ENCODE measurements around the gene TMEM120B.

Gene TMEM120B

GRCh38 chr12:121784460-121784859, 71.9 kb downstream of the TMEM120B start:
- no peak overlapping the region for H2AFZ ChIP-seq (ENCODE audit: low read depth, low read length)
- no peak overlapping the region for H3K18ac ChIP-seq (ENCODE audit: low read depth in 1 of 2, low read length in 2 of 2)
- H3K4ac ChIP-seq (ENCODE audit: low read depth in 1 of 2, low read length in 2 of 2), result no peak overlapping the region
- H3K27me3 ChIP-seq (ENCODE audit: control insufficient read depth in 1 of 2, insufficient read depth in 1 of 2, low read length in 2 of 2), result no peaks in the 10 kb centered on the region
- H3K27ac ChIP-seq (ENCODE audit: low read length, poor library complexity, severe bottlenecking), result no peak overlapping the region
- H3K4me1 ChIP-seq (ENCODE audit: control insufficient read depth, insufficient read depth, low read depth, low read length), result peaks cover 36% of the 10 kb centered on the region
- no peak overlapping the region for H3K14ac ChIP-seq (ENCODE audit: low read length in 2 of 2)
- H2BK12ac ChIP-seq (ENCODE audit: low read length in 2 of 2), result no peak overlapping the region
- H3K23ac ChIP-seq (ENCODE audit: low read length in 2 of 2), result no peak overlapping the region
- no peak overlapping the region for H3K4me2 ChIP-seq (ENCODE audit: low read length, poor library complexity, severe bottlenecking)
- peak overlapping the region; percentile 61 for H3K9ac ChIP-seq (ENCODE audit: low read length)
- H4K8ac ChIP-seq (ENCODE audit: low read length), result no peak overlapping the region
- no peak overlapping the region for H4K91ac ChIP-seq (ENCODE audit: low read length)
- H2BK5ac ChIP-seq (ENCODE audit: low read depth, low read length, poor library complexity, severe bottlenecking), result no peak overlapping the region
- H2AK5ac ChIP-seq (ENCODE audit: low read length, severe bottlenecking), result no peak overlapping the region
- H3K4me3 ChIP-seq (ENCODE audit: insufficient read depth in 1 of 2, low read depth in 1 of 2, low read length in 2 of 2), result peak overlapping the region in 1 of 2 experiments; percentile 37
- H3K36me3 ChIP-seq (ENCODE audit: control insufficient read depth in 1 of 2, insufficient read depth in 2 of 2, low read depth in 1 of 2, low read length in 2 of 2), result peaks cover 3 to 32% of the 10 kb centered on the region in 2 experiments
- H2BK120ac ChIP-seq (ENCODE audit: low read depth, low read length), result no peak overlapping the region
- no peaks in the 10 kb centered on the region for H3K9me3 ChIP-seq (ENCODE audit: control insufficient read depth, low read length)
- no peak overlapping the region for H2BK15ac ChIP-seq (ENCODE audit: low read depth, poor library complexity, severe bottlenecking)
- peaks cover 27% of the 10 kb centered on the region for H3K79me1 ChIP-seq (replicated peaks; ENCODE audit: low read length, poor library complexity, severe bottlenecking)
- 100% methylated on average over 1 of the region's 6 CpGs for WGBS
- DNase-seq, result peak; percentile 83

DNA sequence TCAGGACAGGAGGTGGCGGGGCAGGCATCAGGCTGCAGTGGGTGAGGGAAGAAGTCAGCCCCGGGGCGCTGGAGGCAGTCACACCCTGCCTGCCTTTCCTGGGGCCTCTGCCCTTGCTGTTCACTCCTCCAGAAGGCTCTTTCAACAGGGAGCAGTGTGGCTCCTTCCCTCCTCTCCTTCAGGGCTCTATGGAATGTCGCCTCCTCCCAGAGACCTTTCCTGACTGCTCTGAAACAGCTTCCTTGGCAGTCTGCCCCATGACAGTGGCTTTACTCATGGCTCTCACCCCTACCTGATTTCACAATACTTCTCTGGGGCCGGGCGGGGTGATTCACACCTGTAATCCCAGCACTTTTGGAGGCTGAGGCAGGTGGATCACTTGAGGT, 73.9 kb downstream of the TMEM120B start:
- Histone ChIP-seq H3K4me2 (ENCODE audit: low read length, poor library complexity, severe bottlenecking) (peak overlapping the region; percentile 4), H2BK120ac (ENCODE audit: low read depth, low read length) (no peak overlapping the region), H3K27me3 (ENCODE audit: control insufficient read depth in 1 of 2, insufficient read depth in 1 of 2, low read length in 2 of 2) (no peaks in the 10 kb centered on the region), H3K9ac (ENCODE audit: low read length) (no peak overlapping the region), H2BK15ac (ENCODE audit: low read depth, poor library complexity, severe bottlenecking) (no peak overlapping the region), H4K8ac (ENCODE audit: low read length) (no peak overlapping the region), H2BK5ac (ENCODE audit: low read depth, low read length, poor library complexity, severe bottlenecking) (no peak overlapping the region), H3K9me3 (ENCODE audit: control insufficient read depth, low read length) (no peaks in the 10 kb centered on the region), H3K4ac (ENCODE audit: low read depth in 1 of 2, low read length in 2 of 2) (no peak overlapping the region), H3K27ac (ENCODE audit: low read length, poor library complexity, severe bottlenecking) (no peak overlapping the region), H2BK12ac (ENCODE audit: low read length in 2 of 2) (peak overlapping the region in 1 of 2 experiments; percentile 47), H3K79me1 (replicated peaks; ENCODE audit: low read length, poor library complexity, severe bottlenecking) (peaks cover 28% of the 10 kb centered on the region), H4K91ac (ENCODE audit: low read length) (peak overlapping the region; percentile 9), H3K4me1 (ENCODE audit: control insufficient read depth, insufficient read depth, low read depth, low read length) (peaks cover 40% of the 10 kb centered on the region), H3K14ac (ENCODE audit: low read length in 2 of 2) (peak overlapping the region in 1 of 2 experiments; percentile 83), H3K4me3 (ENCODE audit: insufficient read depth in 1 of 2, low read depth in 1 of 2, low read length in 2 of 2) (no peak overlapping the region), H3K36me3 (ENCODE audit: control insufficient read depth in 1 of 2, insufficient read depth in 2 of 2, low read depth in 1 of 2, low read length in 2 of 2) (peaks cover 0 to 25% of the 10 kb centered on the region in 2 experiments), H2AFZ (ENCODE audit: low read depth, low read length) (no peak overlapping the region), H3K23ac (ENCODE audit: low read length in 2 of 2) (no peak overlapping the region), H2AK5ac (ENCODE audit: low read length, severe bottlenecking) (no peak overlapping the region), H3K18ac (ENCODE audit: low read depth in 1 of 2, low read length in 2 of 2) (peak overlapping the region in 1 of 2 experiments; percentile 68)
- peak; percentile 90 for DNase-seq
- 39% methylated on average over 6 of the region's 6 CpGs for WGBS

DNA sequence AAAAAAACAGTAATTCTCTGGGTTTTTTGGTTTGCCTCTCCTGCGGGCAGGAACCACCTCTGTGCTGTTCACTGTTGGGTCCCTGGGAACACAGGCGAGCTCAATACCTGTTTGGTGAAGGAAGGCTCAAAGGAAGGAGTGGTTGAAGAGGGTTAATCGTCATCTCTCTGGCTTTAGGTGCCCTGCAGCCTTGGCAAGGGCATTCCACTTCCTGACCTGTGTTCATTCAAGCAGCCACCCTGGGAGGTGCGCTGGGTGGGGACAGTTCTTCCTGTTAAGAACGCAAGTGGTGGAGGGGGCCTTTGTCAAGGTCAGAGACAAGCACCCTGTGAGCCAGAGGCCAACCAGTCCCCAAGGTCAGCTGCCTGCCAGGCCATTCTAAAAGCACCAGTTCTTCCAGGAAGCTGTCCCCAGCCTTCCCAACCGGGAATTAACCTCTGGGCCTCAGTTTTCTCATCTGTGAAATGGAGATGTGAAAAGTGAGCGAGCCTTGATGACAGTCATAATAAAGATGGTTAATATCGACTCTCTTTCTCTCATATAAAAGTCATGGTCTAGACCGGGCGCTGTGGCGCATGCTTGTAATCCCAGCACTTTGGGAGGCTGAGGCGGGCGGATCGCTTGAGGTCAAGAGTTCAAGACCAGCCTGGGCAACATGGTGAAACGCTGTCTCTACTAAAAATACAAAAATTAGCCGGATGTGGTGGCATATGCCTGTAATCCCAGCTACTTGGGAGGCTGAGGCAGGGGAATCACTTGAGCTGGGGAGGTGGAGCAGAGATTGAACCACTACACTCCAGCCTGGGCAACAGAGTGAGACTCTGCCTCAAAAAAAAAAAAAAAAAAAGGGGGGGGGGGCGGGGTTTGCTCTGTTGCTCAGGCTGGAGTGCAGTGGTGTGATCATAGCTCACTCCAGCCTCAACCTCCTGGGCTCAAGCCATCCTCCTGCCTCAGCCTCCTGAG, 74.8 kb downstream of the TMEM120B start:
- Histone ChIP-seq H2BK120ac (ENCODE audit: low read depth, low read length) (no peak overlapping the region), H2BK12ac (ENCODE audit: low read length in 2 of 2) (no peak overlapping the region), H3K18ac (ENCODE audit: low read depth in 1 of 2, low read length in 2 of 2) (peak overlapping the region in 1 of 2 experiments; percentile 41), H3K4me2 (ENCODE audit: low read length, poor library complexity, severe bottlenecking) (no peak overlapping the region), H3K27ac (ENCODE audit: low read length, poor library complexity, severe bottlenecking) (no peak overlapping the region), H4K8ac (ENCODE audit: low read length) (no peak overlapping the region), H2BK15ac (ENCODE audit: low read depth, poor library complexity, severe bottlenecking) (no peak overlapping the region), H3K4ac (ENCODE audit: low read depth in 1 of 2, low read length in 2 of 2) (peak overlapping the region in 1 of 2 experiments; percentile 15), H3K4me3 (ENCODE audit: insufficient read depth in 1 of 2, low read depth in 1 of 2, low read length in 2 of 2) (no peak overlapping the region), H3K36me3 (ENCODE audit: control insufficient read depth in 1 of 2, insufficient read depth in 2 of 2, low read depth in 1 of 2, low read length in 2 of 2) (peaks cover 0 to 32% of the 10 kb centered on the region in 2 experiments), H3K4me1 (ENCODE audit: control insufficient read depth, insufficient read depth, low read depth, low read length) (peaks cover 41% of the 10 kb centered on the region), H3K9me3 (ENCODE audit: control insufficient read depth, low read length) (no peaks in the 10 kb centered on the region), H3K14ac (ENCODE audit: low read length in 2 of 2) (peak overlapping the region in 1 of 2 experiments; percentile 64), H3K79me1 (replicated peaks; ENCODE audit: low read length, poor library complexity, severe bottlenecking) (peaks cover 32% of the 10 kb centered on the region), H2AK5ac (ENCODE audit: low read length, severe bottlenecking) (no peak overlapping the region), H3K9ac (ENCODE audit: low read length) (no peak overlapping the region), H4K91ac (ENCODE audit: low read length) (no peak overlapping the region), H3K23ac (ENCODE audit: low read length in 2 of 2) (no peak overlapping the region), H2AFZ (ENCODE audit: low read depth, low read length) (no peak overlapping the region), H2BK5ac (ENCODE audit: low read depth, low read length, poor library complexity, severe bottlenecking) (no peak overlapping the region), H3K27me3 (ENCODE audit: control insufficient read depth in 1 of 2, insufficient read depth in 1 of 2, low read length in 2 of 2) (no peaks in the 10 kb centered on the region)
- 93% methylated on average over 15 of the region's 17 CpGs for WGBS
- no peak for DNase-seq

DNA sequence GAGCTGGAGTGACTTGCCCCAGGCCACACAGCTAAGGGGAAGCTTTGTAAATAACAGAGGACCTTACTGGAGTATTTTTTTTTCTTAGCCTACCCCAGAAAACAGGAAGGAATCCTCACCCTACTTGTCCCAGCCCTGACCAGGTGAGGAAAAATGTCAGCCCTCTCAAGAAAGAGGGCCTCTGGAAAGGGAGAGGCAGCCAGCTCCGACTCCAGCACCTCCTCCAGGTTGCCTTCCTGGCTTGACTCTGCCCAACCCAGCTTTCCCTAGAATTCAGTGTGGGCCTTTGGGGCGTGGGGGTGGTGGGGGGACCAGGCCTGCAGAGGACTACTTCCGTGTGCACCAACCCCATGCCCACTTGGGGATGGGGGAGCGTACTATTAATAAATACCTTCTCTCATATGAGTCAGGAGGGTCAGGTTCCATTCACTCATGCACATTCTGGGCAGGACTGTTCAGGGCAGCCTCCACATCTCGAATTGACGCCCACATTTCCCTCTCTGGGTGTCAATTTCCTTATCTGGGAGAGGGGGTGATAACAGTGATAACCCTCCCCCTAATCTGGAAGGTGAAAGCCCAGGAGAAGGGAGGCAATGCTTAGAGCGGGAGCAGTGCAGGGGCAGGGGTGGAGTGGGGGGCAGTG, 75.7 kb downstream of the TMEM120B start:
- no peak overlapping the region for H2BK15ac ChIP-seq (ENCODE audit: low read depth, poor library complexity, severe bottlenecking)
- peaks cover 47% of the 10 kb centered on the region for H3K4me1 ChIP-seq (ENCODE audit: control insufficient read depth, insufficient read depth, low read depth, low read length)
- no peak overlapping the region for H2BK5ac ChIP-seq (ENCODE audit: low read depth, low read length, poor library complexity, severe bottlenecking)
- no peak overlapping the region for H2BK120ac ChIP-seq (ENCODE audit: low read depth, low read length)
- peaks cover 0 to 32% of the 10 kb centered on the region in 2 experiments for H3K36me3 ChIP-seq (ENCODE audit: control insufficient read depth in 1 of 2, insufficient read depth in 2 of 2, low read depth in 1 of 2, low read length in 2 of 2)
- no peak overlapping the region for H2BK12ac ChIP-seq (ENCODE audit: low read length in 2 of 2)
- no peak overlapping the region for H3K4me2 ChIP-seq (ENCODE audit: low read length, poor library complexity, severe bottlenecking)
- no peaks in the 10 kb centered on the region for H3K27me3 ChIP-seq (ENCODE audit: control insufficient read depth in 1 of 2, insufficient read depth in 1 of 2, low read length in 2 of 2)
- H4K91ac ChIP-seq (ENCODE audit: low read length), result no peak overlapping the region
- H3K18ac ChIP-seq (ENCODE audit: low read depth in 1 of 2, low read length in 2 of 2), result no peak overlapping the region
- H3K4ac ChIP-seq (ENCODE audit: low read depth in 1 of 2, low read length in 2 of 2), result no peak overlapping the region
- 92% methylated on average over 3 of the region's 7 CpGs for WGBS
- no peak overlapping the region for H3K23ac ChIP-seq (ENCODE audit: low read length in 2 of 2)
- no peak overlapping the region for H4K8ac ChIP-seq (ENCODE audit: low read length)
- H2AFZ ChIP-seq (ENCODE audit: low read depth, low read length), result no peak overlapping the region
- no peak overlapping the region for H3K4me3 ChIP-seq (ENCODE audit: insufficient read depth in 1 of 2, low read depth in 1 of 2, low read length in 2 of 2)
- no peak for DNase-seq
- H3K79me1 ChIP-seq (replicated peaks; ENCODE audit: low read length, poor library complexity, severe bottlenecking), result peaks cover 31% of the 10 kb centered on the region
- H3K14ac ChIP-seq (ENCODE audit: low read length in 2 of 2), result no peak overlapping the region
- no peaks in the 10 kb centered on the region for H3K9me3 ChIP-seq (ENCODE audit: control insufficient read depth, low read length)
- H3K27ac ChIP-seq (ENCODE audit: low read length, poor library complexity, severe bottlenecking), result no peak overlapping the region
- H3K9ac ChIP-seq (ENCODE audit: low read length), result no peak overlapping the region
- H2AK5ac ChIP-seq (ENCODE audit: low read length, severe bottlenecking), result peak overlapping the region; percentile 1

Data from mesenchymal stem cell (in vitro differentiated cells and primary cell).